Activated naive CD8-positive, alpha-beta T cell treated with anti-CD3 and anti-CD28 coated beads for 36 hours (primary cell): Measurements from ENCODE around the gene NUAK1. TPM values are rescaled to one million over a fixed set of nuclear protein-coding genes. Genes with fewer than 3 reads are reported as not detected.

Experiments
- DNase-seq: peaks from one replicate; pipeline ENCODE4 v3.0.0; 2021
- H3K27ac Mint-ChIP-seq: one replicate; pipeline ENCODE4 v1.8.0; 2022; ENCODE audit warnings: mild to moderate bottlenecking, moderate library complexity, mixed read lengths
- H3K27me3 Mint-ChIP-seq: one replicate; pipeline ENCODE4 v1.8.0; 2022; ENCODE audit warnings: mild to moderate bottlenecking, mixed read lengths
- H3K36me3 Mint-ChIP-seq: one replicate; pipeline ENCODE4 v1.8.0; 2021; ENCODE audit warnings: mild to moderate bottlenecking, mixed read lengths
- H3K4me1 Mint-ChIP-seq: one replicate; pipeline ENCODE4 v1.8.0; 2021; ENCODE audit warnings: mixed read lengths
- H3K4me3 Mint-ChIP-seq: one replicate; pipeline ENCODE4 v1.8.0; 2022; ENCODE audit warnings: mild to moderate bottlenecking, moderate library complexity, mixed read lengths
- H3K9me3 Mint-ChIP-seq: one replicate; pipeline ENCODE4 v1.8.0; 2022; ENCODE audit warnings: mixed read lengths
- total RNA-seq, 2 experiments: library from RNA; stranded (reverse); gene quantifications; one replicate each; pipeline ENCODE4 v1.2.3, GENCODE V29; 2021

The NUAK1 gene
- total RNA-seq, 2 experiments from 2014 or later, result not detected

GRCh38 chr12:106113446-106113823 is 25.3 kb downstream of the NUAK1 start:
- H3K9me3 Mint-ChIP-seq, result no peaks in the 10 kb centered on the region
- H3K4me1 Mint-ChIP-seq, result peaks cover 6% of the 10 kb centered on the region
- H3K27ac Mint-ChIP-seq, result no peak overlapping the region
- DNase-seq, result no peak
- H3K27me3 Mint-ChIP-seq, result peaks cover 27% of the 10 kb centered on the region
- no peak overlapping the region for H3K4me3 Mint-ChIP-seq
- no peaks in the 10 kb centered on the region for H3K36me3 Mint-ChIP-seq

GRCh38 chr12:106113042-106113441 is 25.7 kb downstream of the NUAK1 start:
- Mint-ChIP-seq H3K9me3 (no peaks in the 10 kb centered on the region), H3K4me1 (peaks cover 6% of the 10 kb centered on the region), H3K36me3 (no peaks in the 10 kb centered on the region), H3K27ac (no peak overlapping the region), H3K4me3 (no peak overlapping the region), H3K27me3 (peaks cover 23% of the 10 kb centered on the region)
- DNase-seq, result peak; percentile 26

- Mint-ChIP-seq H3K27me3 (peaks cover 25% of the 10 kb centered on the region), H3K36me3 (no peaks in the 10 kb centered on the region), H3K4me3 (no peak overlapping the region), H3K27ac (no peak overlapping the region), H3K4me1 (peaks cover 6% of the 10 kb centered on the region), H3K9me3 (no peaks in the 10 kb centered on the region)
- DNase-seq, result no peak
Observed at GRCh38 chr12:106112145-106112821, 26.5 kb downstream of the NUAK1 start.

- no peak overlapping the region for H3K27ac Mint-ChIP-seq
- peaks cover 6% of the 10 kb centered on the region for H3K4me1 Mint-ChIP-seq
- no peaks in the 10 kb centered on the region for H3K9me3 Mint-ChIP-seq
- no peaks in the 10 kb centered on the region for H3K36me3 Mint-ChIP-seq
- H3K4me3 Mint-ChIP-seq, result no peak overlapping the region
- peaks cover 29% of the 10 kb centered on the region for H3K27me3 Mint-ChIP-seq
- DNase-seq, result no peak
Observed at GRCh38 chr12:106110626-106111300, 28.0 kb downstream of the NUAK1 start.

- Mint-ChIP-seq H3K4me1 (peaks cover 6% of the 10 kb centered on the region), H3K27ac (no peak overlapping the region), H3K4me3 (no peak overlapping the region), H3K36me3 (no peaks in the 10 kb centered on the region), H3K27me3 (peaks cover 32% of the 10 kb centered on the region), H3K9me3 (no peaks in the 10 kb centered on the region)
- no peak for DNase-seq
Observed at GRCh38 chr12:106109168-106109910, 29.4 kb downstream of the NUAK1 start.

- no peak for DNase-seq
- peaks cover 29% of the 10 kb centered on the region for H3K27me3 Mint-ChIP-seq
- H3K27ac Mint-ChIP-seq, result no peak overlapping the region
- H3K4me3 Mint-ChIP-seq, result no peak overlapping the region
- no peaks in the 10 kb centered on the region for H3K36me3 Mint-ChIP-seq
- peaks cover 5% of the 10 kb centered on the region for H3K4me1 Mint-ChIP-seq
- no peaks in the 10 kb centered on the region for H3K9me3 Mint-ChIP-seq
Observed at GRCh38 chr12:106108185-106108835, 30.4 kb downstream of the NUAK1 start.

GRCh38 chr12:106107566-106107965 is 31.2 kb downstream of the NUAK1 start:
- Mint-ChIP-seq H3K4me1 (no peaks in the 10 kb centered on the region), H3K27ac (no peak overlapping the region), H3K4me3 (no peak overlapping the region), H3K27me3 (peaks cover 29% of the 10 kb centered on the region), H3K36me3 (no peaks in the 10 kb centered on the region), H3K9me3 (no peaks in the 10 kb centered on the region)
- no peak for DNase-seq

- DNase-seq, result no peak
- H3K4me3 Mint-ChIP-seq, result no peak overlapping the region
- H3K9me3 Mint-ChIP-seq, result no peaks in the 10 kb centered on the region
- peaks cover 31% of the 10 kb centered on the region for H3K27me3 Mint-ChIP-seq
- no peaks in the 10 kb centered on the region for H3K36me3 Mint-ChIP-seq
- H3K4me1 Mint-ChIP-seq, result no peaks in the 10 kb centered on the region
- H3K27ac Mint-ChIP-seq, result no peak overlapping the region
Observed at GRCh38 chr12:106106892-106107291, 31.9 kb downstream of the NUAK1 start.

GRCh38 chr12:106106061-106106566 is 32.6 kb downstream of the NUAK1 start:
- H3K36me3 Mint-ChIP-seq, result no peaks in the 10 kb centered on the region

GRCh38 chr12:106101803-106102202 is 37.0 kb downstream of the NUAK1 start:
- Mint-ChIP-seq H3K27me3 (peaks cover 36% of the 10 kb centered on the region), H3K4me3 (no peak overlapping the region), H3K9me3 (no peaks in the 10 kb centered on the region), H3K27ac (no peak overlapping the region), H3K36me3 (no peaks in the 10 kb centered on the region), H3K4me1 (no peaks in the 10 kb centered on the region)
- no peak for DNase-seq

More at GRCh38 chr12:106106061-106106566, 32.6 kb downstream of the NUAK1 start:
- H3K4me1 Mint-ChIP-seq, result no peaks in the 10 kb centered on the region
- no peaks in the 10 kb centered on the region for H3K9me3 Mint-ChIP-seq
- H3K4me3 Mint-ChIP-seq, result no peak overlapping the region
- peaks cover 35% of the 10 kb centered on the region for H3K27me3 Mint-ChIP-seq
- no peak overlapping the region for H3K27ac Mint-ChIP-seq
- no peak for DNase-seq

- H3K27ac Mint-ChIP-seq, result no peak overlapping the region
- peaks cover 30% of the 10 kb centered on the region for H3K27me3 Mint-ChIP-seq
- no peaks in the 10 kb centered on the region for H3K4me1 Mint-ChIP-seq
- no peaks in the 10 kb centered on the region for H3K9me3 Mint-ChIP-seq
- DNase-seq, result no peak
- H3K36me3 Mint-ChIP-seq, result no peaks in the 10 kb centered on the region
- no peak overlapping the region for H3K4me3 Mint-ChIP-seq
Observed at GRCh38 chr12:106098691-106099200, 40.0 kb downstream of the NUAK1 start.

GRCh38 chr12:106097011-106097410 is 41.7 kb downstream of the NUAK1 start:
- Mint-ChIP-seq H3K36me3 (no peaks in the 10 kb centered on the region), H3K9me3 (no peaks in the 10 kb centered on the region), H3K4me1 (no peaks in the 10 kb centered on the region), H3K4me3 (no peak overlapping the region), H3K27ac (no peak overlapping the region), H3K27me3 (peaks cover 29% of the 10 kb centered on the region)
- DNase-seq, result no peak

- Mint-ChIP-seq H3K36me3 (no peaks in the 10 kb centered on the region), H3K4me1 (no peaks in the 10 kb centered on the region), H3K9me3 (no peaks in the 10 kb centered on the region), H3K27ac (no peak overlapping the region), H3K4me3 (no peak overlapping the region), H3K27me3 (peaks cover 24% of the 10 kb centered on the region)
- no peak for DNase-seq
Observed at GRCh38 chr12:106096376-106096775, 42.4 kb downstream of the NUAK1 start.

- no peak overlapping the region for H3K4me3 Mint-ChIP-seq
- H3K36me3 Mint-ChIP-seq, result no peaks in the 10 kb centered on the region
- H3K9me3 Mint-ChIP-seq, result no peaks in the 10 kb centered on the region
- no peak overlapping the region for H3K27ac Mint-ChIP-seq
- H3K4me1 Mint-ChIP-seq, result no peaks in the 10 kb centered on the region
- DNase-seq, result no peak
- H3K27me3 Mint-ChIP-seq, result peaks cover 19% of the 10 kb centered on the region
Observed at GRCh38 chr12:106094304-106094703, 44.5 kb downstream of the NUAK1 start.

GRCh38 chr12:106093246-106093645 is 45.5 kb downstream of the NUAK1 start:
- H3K4me1 Mint-ChIP-seq, result no peaks in the 10 kb centered on the region
- H3K9me3 Mint-ChIP-seq, result no peaks in the 10 kb centered on the region
- H3K4me3 Mint-ChIP-seq, result no peak overlapping the region
- no peaks in the 10 kb centered on the region for H3K36me3 Mint-ChIP-seq
- H3K27me3 Mint-ChIP-seq, result peaks cover 10% of the 10 kb centered on the region
- no peak overlapping the region for H3K27ac Mint-ChIP-seq
- DNase-seq, result no peak
